Ecto neural progenitor cell (in vitro differentiated cells): Measurements from ENCODE around the gene FGGY.
"Not testable (repeated sequence)": the region's sequence is repeated elsewhere in the genome, so short reads cannot be mapped to it uniquely, and the experiment has no call there.

Source experiments
- DNase-seq: peaks from one replicate; pipeline ENCODE4 v3.0.0-alpha.2; 2018; ENCODE audit warnings: low spot score

The FGGY gene, protein sequence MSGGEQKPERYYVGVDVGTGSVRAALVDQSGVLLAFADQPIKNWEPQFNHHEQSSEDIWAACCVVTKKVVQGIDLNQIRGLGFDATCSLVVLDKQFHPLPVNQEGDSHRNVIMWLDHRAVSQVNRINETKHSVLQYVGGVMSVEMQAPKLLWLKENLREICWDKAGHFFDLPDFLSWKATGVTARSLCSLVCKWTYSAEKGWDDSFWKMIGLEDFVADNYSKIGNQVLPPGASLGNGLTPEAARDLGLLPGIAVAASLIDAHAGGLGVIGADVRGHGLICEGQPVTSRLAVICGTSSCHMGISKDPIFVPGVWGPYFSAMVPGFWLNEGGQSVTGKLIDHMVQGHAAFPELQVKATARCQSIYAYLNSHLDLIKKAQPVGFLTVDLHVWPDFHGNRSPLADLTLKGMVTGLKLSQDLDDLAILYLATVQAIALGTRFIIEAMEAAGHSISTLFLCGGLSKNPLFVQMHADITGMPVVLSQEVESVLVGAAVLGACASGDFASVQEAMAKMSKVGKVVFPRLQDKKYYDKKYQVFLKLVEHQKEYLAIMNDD

DNA sequence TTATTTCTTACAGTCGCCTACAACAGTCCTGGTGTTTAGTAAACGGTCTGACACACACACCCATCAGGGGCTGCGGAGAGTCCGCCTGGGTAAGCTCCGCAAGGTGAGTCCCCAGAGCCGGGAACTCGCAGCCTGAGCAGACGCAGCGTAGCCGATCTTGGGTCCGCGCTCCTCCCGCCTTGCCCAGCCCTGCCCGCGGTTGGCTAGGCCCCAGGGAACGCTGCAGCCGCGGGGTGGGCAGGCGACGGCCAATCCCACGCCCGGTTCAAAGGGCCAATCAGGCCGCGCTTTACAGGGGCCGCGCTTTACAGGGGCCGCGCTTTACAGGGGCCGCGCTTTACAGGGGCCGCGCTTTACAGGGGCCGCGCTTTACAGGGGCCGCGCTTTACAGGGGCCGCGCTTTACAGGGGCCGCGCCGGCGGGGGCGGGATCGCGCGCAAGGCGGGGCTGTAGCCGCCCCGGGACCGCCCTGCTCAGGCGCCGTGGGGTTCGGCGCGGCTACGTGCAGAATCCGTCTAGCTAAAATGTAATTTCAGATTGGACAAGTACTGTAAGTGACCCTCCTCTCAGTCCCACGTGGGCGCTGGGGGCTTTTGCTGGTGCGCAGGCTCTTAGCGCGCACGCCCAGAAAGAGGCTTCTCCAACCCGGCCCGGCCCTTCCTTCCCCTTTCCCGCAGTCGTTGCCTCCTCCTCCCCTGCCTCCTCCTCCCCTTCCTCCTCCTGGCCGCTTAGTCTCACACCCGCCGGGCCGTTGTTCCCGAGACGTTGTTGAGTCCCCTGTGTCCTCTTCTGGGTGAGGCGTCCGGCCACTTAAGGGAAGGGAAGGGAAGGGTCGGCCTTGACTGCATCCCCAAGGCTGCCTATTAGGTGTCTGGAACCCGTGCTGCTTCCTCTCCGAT lies at the start of gene FGGY:
Gene FGGY, plus strand, starts transcription at position 737 of the 899 bp plus-strand sequence. CDS start 24,456 bp downstream, outside the sequence.
- DNase-seq = peak; percentile 93

DNA sequence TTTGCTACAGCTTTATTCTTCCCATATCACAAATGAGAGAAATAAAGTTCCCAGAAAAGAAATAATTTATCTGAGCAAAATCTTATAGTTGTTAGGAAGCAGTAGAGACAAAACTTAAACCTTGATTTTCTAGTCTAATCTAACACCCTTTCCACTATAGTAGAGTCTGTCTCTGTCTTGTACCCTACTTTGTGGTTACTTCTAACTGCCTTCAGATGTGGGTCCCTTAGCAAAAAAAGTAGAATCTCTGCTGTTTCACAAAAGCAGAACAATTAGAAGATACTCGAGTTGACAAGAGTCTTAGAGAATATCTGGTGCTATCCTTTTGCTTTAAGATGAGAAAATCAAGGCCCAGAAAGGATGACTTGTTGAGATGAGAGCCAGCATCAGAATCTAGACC lies 48.1 kb upstream of the FGGY start:
- DNase-seq = no peak

DNA sequence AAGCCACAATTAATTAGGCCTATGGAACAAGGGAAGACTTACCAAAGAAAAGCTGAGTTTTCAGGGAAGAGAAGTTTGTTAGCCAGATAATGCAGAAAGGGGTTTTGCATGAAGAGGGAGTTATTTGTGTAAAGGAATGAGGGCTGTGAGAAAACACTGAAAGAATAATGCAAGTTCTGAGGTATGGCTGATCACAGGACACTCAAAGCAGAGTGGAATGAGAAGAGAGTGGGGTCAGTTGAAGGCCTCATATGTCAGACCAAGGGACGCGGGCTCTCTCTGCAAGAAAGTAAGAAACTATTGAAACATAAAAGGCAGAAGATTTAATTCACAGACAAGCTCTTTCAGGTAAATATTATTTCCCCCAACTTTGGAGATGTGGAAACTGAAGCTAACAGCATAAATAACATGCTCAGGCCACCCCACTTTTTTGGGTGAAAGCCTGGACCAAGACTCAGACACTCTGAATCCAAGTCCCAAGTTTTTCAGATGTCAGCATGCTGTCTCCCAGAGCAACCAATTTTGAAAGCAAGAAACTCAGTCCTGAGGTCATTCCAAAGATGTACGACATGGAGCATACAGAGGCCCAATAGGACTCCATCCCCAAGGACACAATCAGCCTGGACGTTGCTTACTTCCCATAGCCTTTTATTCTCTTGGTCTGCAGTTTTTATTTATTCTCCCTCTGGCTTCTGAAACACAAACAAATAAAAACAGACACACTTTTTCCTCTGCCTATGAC lies 47.3 kb upstream of the FGGY start:
- DNase-seq = no peak

- not testable (repeated sequence) for DNase-seq
Measured at GRCh38 chr1:59251061-59251460, 45.8 kb upstream of the FGGY start.

- DNase-seq = not testable (repeated sequence)
Measured at GRCh38 chr1:59256429-59256828, 40.5 kb upstream of the FGGY start.

DNA sequence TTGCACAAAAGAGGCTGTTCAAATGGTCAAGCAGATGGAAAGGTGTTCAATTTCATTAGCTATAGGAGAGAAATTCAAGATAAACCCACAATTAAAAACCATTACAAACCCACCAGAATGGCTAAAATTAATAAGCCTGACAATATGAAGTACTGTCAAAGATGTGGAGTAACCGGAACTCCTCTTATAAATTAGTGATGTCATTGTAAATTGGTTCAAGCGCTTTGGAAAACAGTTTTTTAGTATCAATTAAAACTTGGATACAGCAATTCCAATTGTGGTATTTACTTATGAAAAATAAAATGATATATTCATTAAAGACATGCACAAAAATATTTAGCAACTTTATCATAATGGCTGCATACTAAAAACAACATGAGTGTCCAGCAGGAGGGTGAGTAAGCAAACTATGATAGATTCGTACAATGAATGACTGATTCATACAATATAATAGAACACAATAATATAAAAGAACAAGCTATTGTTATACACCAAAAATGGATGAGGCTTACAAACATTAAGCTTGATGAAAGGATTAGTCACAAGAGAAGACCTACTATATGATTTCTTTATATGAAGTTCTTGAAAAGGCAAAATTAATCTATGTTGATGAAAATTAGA lies 38.4 kb upstream of the FGGY start:
- no peak for DNase-seq

DNA sequence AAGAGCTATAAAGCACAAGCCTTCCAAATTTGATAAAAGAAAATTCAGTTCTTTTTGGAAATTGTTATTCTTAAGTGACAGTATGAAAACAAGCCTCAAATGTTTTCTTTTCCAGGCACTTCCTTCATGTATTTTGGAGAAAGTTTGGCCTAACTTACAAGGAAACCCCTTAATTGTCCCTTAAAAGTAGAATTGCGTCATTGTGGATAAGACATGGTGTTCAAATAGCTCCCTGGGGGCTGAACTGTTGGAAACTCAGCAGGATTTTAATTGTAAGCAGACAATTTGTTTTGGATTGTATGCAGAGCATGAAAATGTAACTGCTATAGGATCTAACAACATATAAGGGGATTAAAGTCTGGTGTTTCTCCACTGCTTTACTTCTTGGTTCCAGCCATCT lies 35.4 kb upstream of the FGGY start:
- DNase-seq = no peak

- no peak for DNase-seq
Measured at GRCh38 chr1:59262631-59263030, 34.3 kb upstream of the FGGY start.

DNA sequence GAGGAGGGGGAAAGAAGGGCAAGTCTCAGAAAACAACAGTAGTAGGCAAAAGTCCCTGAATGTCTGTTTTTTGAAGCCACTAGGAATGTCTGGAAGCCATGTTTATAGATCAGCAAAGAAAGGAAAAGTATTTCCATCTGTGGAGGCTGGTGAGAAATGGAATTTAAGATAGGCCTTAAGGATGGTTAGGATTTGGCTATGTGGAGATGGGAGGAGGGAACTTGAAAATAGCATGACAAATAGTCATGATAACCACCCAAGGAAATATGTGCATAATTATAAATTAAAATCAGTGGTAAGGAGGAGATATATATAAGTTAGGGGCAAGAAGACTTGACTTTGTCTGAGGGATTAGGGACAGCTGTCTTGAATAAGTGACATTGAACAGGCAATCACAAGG lies 33.8 kb upstream of the FGGY start:
- no peak for DNase-seq

- no peak for DNase-seq
Measured at GRCh38 chr1:59265622-59266021, 31.3 kb upstream of the FGGY start.

GRCh38 chr1:59266180-59266926 lies 30.5 kb upstream of the FGGY start:
- no peak for DNase-seq

GRCh38 chr1:59266927-59267293 lies 30.0 kb upstream of the FGGY start:
- no peak for DNase-seq

DNA sequence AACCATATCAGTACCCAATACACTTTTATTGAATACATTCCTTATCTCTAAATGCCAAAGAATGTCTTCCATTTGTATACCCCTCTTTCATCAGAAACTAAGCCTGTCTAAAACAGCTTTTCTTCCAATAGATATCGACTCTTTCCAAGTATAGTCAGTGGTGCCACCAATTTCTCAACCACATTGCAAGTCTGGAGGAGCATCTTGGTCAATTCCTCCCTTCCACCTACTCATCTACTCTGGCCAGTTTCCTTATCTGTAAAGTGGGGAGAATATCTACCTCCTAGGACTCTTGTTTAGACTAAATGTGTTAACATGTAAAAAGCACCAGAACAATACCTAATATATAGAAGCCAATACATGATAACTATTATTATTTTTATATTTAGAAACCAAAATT lies 28.5 kb upstream of the FGGY start:
- no peak for DNase-seq

GRCh38 chr1:59271561-59272260 lies 25.2 kb upstream of the FGGY start:
- no peak for DNase-seq

GRCh38 chr1:59272507-59272906 lies 24.4 kb upstream of the FGGY start:
- DNase-seq = no peak

DNA sequence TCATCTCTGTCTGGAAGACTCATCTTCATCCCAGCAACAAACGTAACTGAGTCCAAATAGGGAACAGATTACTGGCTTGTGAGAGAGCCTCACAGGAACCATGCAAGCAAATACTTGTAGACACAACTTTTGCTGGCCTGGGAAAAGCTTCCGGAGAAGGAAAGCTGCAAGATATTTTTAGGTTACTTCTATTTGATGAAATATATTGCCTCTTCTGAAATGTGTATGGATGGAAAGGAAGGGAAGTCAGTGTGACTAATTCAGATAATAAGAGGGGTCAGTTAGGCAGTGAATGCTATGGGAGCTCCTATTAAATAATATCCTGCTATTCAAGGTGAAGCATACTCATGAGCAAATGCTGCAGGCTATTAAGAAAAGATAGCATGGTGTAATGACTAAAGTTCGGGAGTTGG lies 20.4 kb upstream of the FGGY start:
- DNase-seq = no peak

GRCh38 chr1:59278780-59279354 lies 18.0 kb upstream of the FGGY start:
- no peak for DNase-seq

- no peak for DNase-seq
Measured at GRCh38 chr1:59279645-59280044, 17.2 kb upstream of the FGGY start.

DNA sequence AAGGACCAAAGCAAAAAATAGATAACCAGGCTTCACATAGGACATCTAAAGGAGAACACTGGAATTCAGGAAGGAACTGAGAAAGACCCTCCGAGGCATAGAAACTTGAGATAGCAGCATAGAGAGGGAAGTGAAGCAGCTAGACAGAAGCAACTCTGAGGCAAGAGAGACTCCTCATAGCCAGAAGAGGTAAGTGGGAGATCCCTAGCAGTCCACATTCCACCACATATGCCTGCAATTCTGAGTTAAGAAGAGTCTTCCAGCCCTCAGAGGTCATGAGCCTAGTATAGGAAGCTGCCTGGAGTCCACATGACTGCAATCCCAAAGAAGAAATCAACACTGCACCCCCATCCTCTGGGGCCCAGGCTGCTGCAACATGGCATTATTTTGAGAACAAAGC lies 13.9 kb upstream of the FGGY start:
- no peak for DNase-seq

GRCh38 chr1:59285691-59286090 lies 11.2 kb upstream of the FGGY start:
- DNase-seq = no peak
